ENCODE measurements around the gene FKBP2. TPM values are rescaled to one million over a fixed set of nuclear protein-coding genes. Genes with fewer than 3 reads are reported as not detected.

Gene FKBP2
- total RNA-seq, 1 experiment from 2014 or later: 84.2 TPM

DNA sequence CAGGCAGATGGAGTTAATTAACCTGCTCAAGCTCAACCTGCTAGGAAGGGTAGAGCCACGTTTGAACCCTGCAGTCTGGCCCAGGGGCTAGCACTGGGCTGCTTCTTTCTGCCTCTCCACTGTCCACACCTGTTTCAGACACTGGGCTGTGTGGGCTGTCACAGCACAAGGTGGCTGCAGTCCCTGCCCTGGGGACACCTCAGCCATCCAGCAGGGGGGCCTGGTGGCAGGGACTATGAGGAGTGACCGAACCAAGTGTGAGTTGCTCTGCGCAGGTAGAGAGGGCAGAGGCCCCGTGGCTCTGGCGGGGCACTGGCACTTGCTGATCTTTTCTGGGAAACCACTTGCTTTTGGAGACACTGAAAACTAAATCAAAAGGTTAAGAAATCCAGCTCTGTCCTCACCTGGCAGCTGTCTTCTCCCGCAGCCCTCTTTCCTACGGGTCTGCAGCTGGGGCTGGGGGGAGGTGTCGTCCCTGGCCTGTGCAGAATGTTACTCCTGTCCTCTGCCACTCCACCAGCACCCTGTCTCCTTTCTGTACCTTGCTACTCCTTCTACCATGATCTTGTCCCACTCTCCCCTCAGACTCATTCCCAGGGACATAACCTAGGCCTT is 37.8 kb downstream of the FKBP2 start:
- H3K9me3 ChIP-seq (ENCODE audit: insufficient read depth, low read depth): no peaks in the 10 kb centered on the region
- CTCF ChIA-PET: interaction anchor here (1.9 kb wide), 1 partner anchor 77 kb away, joined by 4 read pairs; no protein-coding TSS in a partner anchor
- H3K79me2 ChIP-seq (ENCODE audit: low read depth): peaks cover 10% of the 10 kb centered on the region
- H2AFZ ChIP-seq: no peak overlapping the region
- peaks cover 39% of the 10 kb centered on the region for H3F3A ChIP-seq (ENCODE audit: insufficient read depth, low read depth)
- POLR2A ChIA-PET (ENCODE audit: unreplicated experiment): interaction anchor here (1.1 kb wide), 1 partner anchor 33 kb away, joined by 4 read pairs; no protein-coding TSS in a partner anchor
- H3K27me3 ChIP-seq (ENCODE audit: insufficient read depth, low read depth): no peaks in the 10 kb centered on the region
- H3K36me3 ChIP-seq (ENCODE audit: low read depth): no peaks in the 10 kb centered on the region
- no peaks in the 10 kb centered on the region for H4K20me1 ChIP-seq (ENCODE audit: insufficient read depth)
- no peak overlapping the region for H3K27ac ChIP-seq
- BruUV-seq (replicated peaks): no TSS peak
- no peak overlapping the region for H3K4me2 ChIP-seq
- peak in 1 of 2 experiments; percentile 34 for DNase-seq
- H3K4me1 ChIP-seq (replicated peaks; ENCODE audit: insufficient read depth): peaks cover 23% of the 10 kb centered on the region
- H3K9me2 ChIP-seq (ENCODE audit: insufficient read depth): no peaks in the 10 kb centered on the region
- no peak overlapping the region for H3K4me3 ChIP-seq
- no peak for TF ChIP-seq EZH2 (IDR thresholded peaks at IDR 0.05; ENCODE audit: low read depth)
- TF ChIP-seq, protein P1, sequence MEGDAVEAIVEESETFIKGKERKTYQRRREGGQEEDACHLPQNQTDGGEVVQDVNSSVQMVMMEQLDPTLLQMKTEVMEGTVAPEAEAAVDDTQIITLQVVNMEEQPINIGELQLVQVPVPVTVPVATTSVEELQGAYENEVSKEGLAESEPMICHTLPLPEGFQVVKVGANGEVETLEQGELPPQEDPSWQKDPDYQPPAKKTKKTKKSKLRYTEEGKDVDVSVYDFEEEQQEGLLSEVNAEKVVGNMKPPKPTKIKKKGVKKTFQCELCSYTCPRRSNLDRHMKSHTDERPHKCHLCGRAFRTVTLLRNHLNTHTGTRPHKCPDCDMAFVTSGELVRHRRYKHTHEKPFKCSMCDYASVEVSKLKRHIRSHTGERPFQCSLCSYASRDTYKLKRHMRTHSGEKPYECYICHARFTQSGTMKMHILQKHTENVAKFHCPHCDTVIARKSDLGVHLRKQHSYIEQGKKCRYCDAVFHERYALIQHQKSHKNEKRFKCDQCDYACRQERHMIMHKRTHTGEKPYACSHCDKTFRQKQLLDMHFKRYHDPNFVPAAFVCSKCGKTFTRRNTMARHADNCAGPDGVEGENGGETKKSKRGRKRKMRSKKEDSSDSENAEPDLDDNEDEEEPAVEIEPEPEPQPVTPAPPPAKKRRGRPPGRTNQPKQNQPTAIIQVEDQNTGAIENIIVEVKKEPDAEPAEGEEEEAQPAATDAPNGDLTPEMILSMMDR (conservative IDR thresholded peaks at IDR 0.05): no peak
- intact Hi-C loops (cut with micrococcal nuclease; ENCODE audit: unreplicated experiment): no loop called here

- Histone ChIP-seq H4K20me1 (ENCODE audit: insufficient read depth) (no peaks in the 10 kb centered on the region), H3K9me3 (ENCODE audit: insufficient read depth, low read depth) (no peaks in the 10 kb centered on the region), H3K79me2 (ENCODE audit: low read depth) (peaks cover 15% of the 10 kb centered on the region; the same call in 1 of the 2 replicates), H3K9me2 (ENCODE audit: insufficient read depth) (no peaks in the 10 kb centered on the region), H3K27ac (no peak overlapping the region), H3K4me2 (no peak overlapping the region), H2AFZ (no peak overlapping the region), H3K27me3 (ENCODE audit: insufficient read depth, low read depth) (no peaks in the 10 kb centered on the region), H3K4me3 (no peak overlapping the region), H3K4me1 (replicated peaks; ENCODE audit: insufficient read depth) (peaks cover 23% of the 10 kb centered on the region), H3K36me3 (ENCODE audit: low read depth) (no peaks in the 10 kb centered on the region), H3F3A (ENCODE audit: insufficient read depth, low read depth) (peaks cover 26% of the 10 kb centered on the region; the same call in 1 of the 2 replicates)
- CTCF ChIA-PET: interaction anchor here (0.6 to 0.7 kb wide), 2 partner anchors 75 to 96 kb away, joined by 3 to 7 read pairs; partner anchors contain the start of gene STIP1
- intact Hi-C loops (cut with micrococcal nuclease; ENCODE audit: unreplicated experiment): no loop called here
- no TSS peak for BruUV-seq (replicated peaks)
- POLR2A ChIA-PET (ENCODE audit: unreplicated experiment): interaction anchor here (0.6 kb wide), 1 partner anchor 30 kb away, joined by 7 read pairs; no protein-coding TSS in a partner anchor
- TF ChIP-seq, protein P1 (conservative IDR thresholded peaks at IDR 0.05): no peak
- no peak for TF ChIP-seq EZH2 (IDR thresholded peaks at IDR 0.05; ENCODE audit: low read depth)
- DNase-seq: peak in 1 of 2 experiments; percentile 21
Observed at GRCh38 chr11:64281957-64282770, 41.3 kb downstream of the FKBP2 start.

GRCh38 chr11:64283092-64283491 is 42.2 kb downstream of the FKBP2 start:
- no peak overlapping the region for H3K4me3 ChIP-seq

More at GRCh38 chr11:64283092-64283491, 42.2 kb downstream of the FKBP2 start:
- Histone ChIP-seq H3K4me1 (replicated peaks; ENCODE audit: insufficient read depth) (peaks cover 22% of the 10 kb centered on the region), H3K79me2 (ENCODE audit: low read depth) (peaks cover 15% of the 10 kb centered on the region; the same call in 1 of the 2 replicates), H3K9me2 (ENCODE audit: insufficient read depth) (no peaks in the 10 kb centered on the region), H3K36me3 (ENCODE audit: low read depth) (no peaks in the 10 kb centered on the region), H3K27me3 (ENCODE audit: insufficient read depth, low read depth) (no peaks in the 10 kb centered on the region), H3K4me2 (peak overlapping the region; percentile 82; the same call in 1 of the 2 replicates), H3F3A (ENCODE audit: insufficient read depth, low read depth) (peaks cover 17% of the 10 kb centered on the region; the same call in 1 of the 2 replicates), H3K27ac (no peak overlapping the region), H2AFZ (no peak overlapping the region), H4K20me1 (ENCODE audit: insufficient read depth) (no peaks in the 10 kb centered on the region), H3K9me3 (ENCODE audit: insufficient read depth, low read depth) (no peaks in the 10 kb centered on the region)
- POLR2A ChIA-PET (ENCODE audit: unreplicated experiment): no interaction called here
- TF ChIP-seq EZH2 (IDR thresholded peaks at IDR 0.05; ENCODE audit: low read depth): no peak
- TF ChIP-seq, protein P1 (conservative IDR thresholded peaks at IDR 0.05): no peak
- intact Hi-C loops (cut with micrococcal nuclease; ENCODE audit: unreplicated experiment): no loop called here
- peak in 1 of 2 experiments; percentile 15 for DNase-seq
- BruUV-seq (replicated peaks): no TSS peak
- CTCF ChIA-PET: interaction anchor here (0.6 to 0.7 kb wide), 3 partner anchors 23 to 98 kb away, joined by 3 to 7 read pairs (median 3); no protein-coding TSS in a partner anchor
